GM19468 (cell line): ENCODE data around the gene MYO1B.

ENCODE experiments used
- ATAC-seq: cut with Tn5 transposase; IDR thresholded peaks from one replicate; pipeline ENCODE4 v1.9.1; 2021; ENCODE audit warnings: mild to moderate bottlenecking, moderate library complexity, moderate number of reproducible peaks; ENCODE audit not compliant: unreplicated experiment; ENCODE audit errors: extremely low read depth

Gene MYO1B

GRCh38 chr2:191245046-191245868, at the start of gene MYO1B:
Gene MYO1B, plus strand, starts transcription at chr2:191245404. Its CDS starts 31,492 bp downstream, at chr2:191276896.
- ATAC-seq = peak; percentile 28

- no peak for ATAC-seq
These were observed 48.1 kb upstream of the MYO1B start for GRCh38 chr2:191197096-191197495.

- no peak for ATAC-seq
These were observed 46.9 kb upstream of the MYO1B start for GRCh38 chr2:191198271-191198670.

GRCh38 chr2:191199929-191200512, 45.2 kb upstream of the MYO1B start:
- ATAC-seq = no peak

- no peak for ATAC-seq
These were observed 44.3 kb upstream of the MYO1B start for GRCh38 chr2:191200910-191201309.

- no peak for ATAC-seq
These were observed 42.9 kb upstream of the MYO1B start for GRCh38 chr2:191202209-191202721.

- no peak for ATAC-seq
These were observed 42.3 kb upstream of the MYO1B start for GRCh38 chr2:191202881-191203397.

- no peak for ATAC-seq
These were observed 40.8 kb upstream of the MYO1B start for GRCh38 chr2:191204433-191204832.

- ATAC-seq = no peak
These were observed 38.4 kb upstream of the MYO1B start for GRCh38 chr2:191206613-191207471.

GRCh38 chr2:191209340-191209739, 35.9 kb upstream of the MYO1B start:
- ATAC-seq = no peak

GRCh38 chr2:191212119-191212518, 33.1 kb upstream of the MYO1B start:
- ATAC-seq = no peak

GRCh38 chr2:191213333-191213732, 31.9 kb upstream of the MYO1B start:
- no peak for ATAC-seq

- no peak for ATAC-seq
These were observed 30.0 kb upstream of the MYO1B start for GRCh38 chr2:191215230-191215629.

GRCh38 chr2:191215666-191216065, 29.5 kb upstream of the MYO1B start:
- no peak for ATAC-seq

- no peak for ATAC-seq
These were observed 27.6 kb upstream of the MYO1B start for GRCh38 chr2:191217580-191217979.

GRCh38 chr2:191218292-191218898, 26.8 kb upstream of the MYO1B start:
- no peak for ATAC-seq

GRCh38 chr2:191220671-191221070, 24.5 kb upstream of the MYO1B start:
- no peak for ATAC-seq

- ATAC-seq = no peak
These were observed 23.5 kb upstream of the MYO1B start for GRCh38 chr2:191221666-191222065.

GRCh38 chr2:191222507-191222906, 22.7 kb upstream of the MYO1B start:
- ATAC-seq = no peak

- ATAC-seq = no peak
These were observed 22.3 kb upstream of the MYO1B start for GRCh38 chr2:191222952-191223351.
